Stimulated activated CD4-positive, alpha-beta T cell treated with anti-CD3 and anti-CD28 coated beads, Interleukin-15, amount 100 ng/mL, for 24 hours (primary cell): ENCODE data around the gene RNF152.
A peak's percentile ranks its signal among the peaks of the same experiment; 100 is the strongest.

Source experiments
- DNase-seq: peaks from one replicate; pipeline ENCODE4 v3.0.0-alpha.2; 2020

Gene RNF152

DNA sequence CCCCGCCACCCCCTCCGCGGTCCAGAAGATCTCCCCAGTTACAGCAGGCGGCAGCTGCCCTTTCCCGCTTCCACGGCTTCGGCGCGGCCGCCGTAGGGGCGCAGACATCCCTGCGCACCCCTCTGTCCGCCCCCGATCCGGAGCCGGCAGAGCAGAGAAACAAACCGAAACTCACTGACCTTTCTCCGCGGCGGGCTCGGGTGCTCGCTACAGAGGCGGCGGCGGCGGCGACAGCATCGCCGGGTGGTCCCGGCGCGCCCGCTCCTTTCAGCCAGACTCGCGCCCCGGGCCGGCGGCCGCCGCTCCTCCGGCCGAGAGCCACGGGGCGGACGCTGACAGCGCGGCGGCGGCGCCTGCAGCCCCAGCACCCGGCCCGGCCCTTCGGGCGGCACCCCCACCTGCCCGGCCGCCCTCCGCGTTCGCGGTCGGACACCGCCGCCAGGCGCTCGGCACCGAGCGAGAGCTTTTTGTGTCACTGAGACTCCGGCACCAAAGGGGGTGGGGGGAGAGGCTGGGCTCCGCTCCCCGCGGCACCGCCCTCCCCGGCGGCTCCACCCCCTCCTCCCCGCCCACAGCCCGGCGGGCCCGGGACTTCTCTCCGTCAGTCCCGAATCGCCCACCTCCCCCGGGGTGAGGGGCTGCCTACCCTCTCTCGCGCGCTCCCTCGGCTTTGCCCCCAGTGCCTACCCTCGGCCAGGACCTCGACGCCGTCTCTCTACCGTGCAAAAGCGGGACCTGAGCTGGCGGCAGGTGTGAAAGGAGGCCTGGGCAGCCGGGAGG is 1.4 kb upstream of the RNF152 start:
- DNase-seq = peak; percentile 80

DNA sequence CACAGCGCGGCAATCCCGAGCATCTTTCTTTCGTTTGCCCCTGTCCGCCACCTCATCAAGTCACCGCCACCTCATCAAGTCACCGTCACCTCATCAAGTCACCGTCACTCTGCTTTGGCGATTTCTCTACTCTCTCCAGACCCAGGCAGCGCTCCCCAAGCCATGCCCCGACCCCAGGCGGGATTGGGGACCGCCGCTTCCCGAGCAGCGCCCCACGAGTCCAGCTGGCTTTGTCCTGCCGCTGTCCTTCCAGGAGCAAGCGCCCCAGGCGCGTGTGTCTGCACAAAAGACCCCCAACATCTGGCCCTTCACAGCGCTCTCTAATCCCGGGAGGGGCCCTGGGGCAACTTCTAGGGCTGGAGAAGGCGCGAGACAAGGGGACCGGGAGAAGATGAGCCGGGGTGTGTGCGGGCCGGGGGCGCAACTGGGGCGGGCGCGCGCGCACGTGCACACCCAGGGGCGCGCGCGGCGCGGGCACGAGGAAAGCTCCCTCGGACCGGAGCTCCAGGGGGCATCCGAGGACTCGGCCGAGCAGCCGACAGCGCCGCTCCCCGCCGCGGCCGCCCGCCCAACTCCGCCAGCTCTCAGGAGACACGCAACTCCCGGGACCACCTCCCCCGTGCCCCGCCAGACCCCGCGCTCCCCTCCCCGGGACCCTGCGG is 633 bp upstream of the RNF152 start:
- DNase-seq = peak; percentile 53

DNA sequence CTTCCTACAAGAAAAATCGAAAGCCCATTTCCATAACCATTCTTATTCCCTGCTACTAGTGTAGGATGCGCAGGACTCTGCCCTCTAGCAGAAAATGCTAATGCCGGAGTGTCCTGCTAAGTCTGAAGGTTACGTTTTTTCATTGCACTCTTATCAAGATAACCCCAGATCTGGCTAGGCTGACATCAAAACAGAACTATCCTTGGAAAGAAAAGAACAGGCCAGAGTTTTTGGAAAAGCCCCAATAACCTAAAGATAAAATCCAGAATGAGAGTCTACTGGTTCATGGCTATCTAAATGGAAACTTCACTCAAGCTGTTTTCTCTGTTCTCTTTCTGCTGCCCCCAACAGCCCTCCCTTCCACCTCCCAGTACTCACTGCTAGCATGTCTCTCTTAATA is 913 bp downstream of the RNF152 start:
- no peak for DNase-seq

DNA sequence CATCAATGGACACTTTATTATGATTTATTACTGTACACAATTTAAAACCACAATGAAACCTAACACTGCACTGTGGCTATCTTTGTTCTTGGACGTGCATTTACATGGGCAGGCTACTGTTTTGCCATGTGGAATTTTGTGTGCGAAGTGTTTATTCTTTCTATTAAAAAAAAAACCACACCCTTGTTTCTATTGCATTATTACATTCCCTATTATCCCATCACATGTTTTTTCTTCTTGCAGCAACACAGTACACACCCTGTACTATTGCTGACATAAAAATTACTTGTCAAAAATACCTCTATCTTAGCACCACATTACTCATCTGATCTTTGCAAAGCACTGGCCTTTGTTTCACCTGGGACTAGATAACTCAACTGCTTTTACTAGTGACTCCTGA is 1.5 kb downstream of the RNF152 start:
- DNase-seq = no peak

DNA sequence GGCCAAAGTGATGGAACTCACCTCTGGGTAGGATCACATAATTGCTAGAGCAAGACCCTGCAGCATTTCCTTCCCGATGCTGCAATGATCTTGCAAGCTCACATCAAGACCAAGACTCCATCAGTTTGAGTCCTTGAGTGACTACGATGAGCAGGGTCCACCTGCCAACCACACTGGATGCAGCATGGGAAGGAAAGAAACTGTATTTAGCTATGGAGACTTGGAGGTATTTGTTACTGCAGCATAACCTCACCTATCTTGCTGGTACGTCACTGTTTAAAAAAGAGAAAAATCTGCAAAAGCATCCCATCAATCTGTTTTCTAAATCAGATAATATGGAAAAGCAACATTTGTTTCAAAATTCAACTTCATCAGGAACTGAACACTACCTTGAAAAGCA is 2.5 kb downstream of the RNF152 start:
- no peak for DNase-seq

DNA sequence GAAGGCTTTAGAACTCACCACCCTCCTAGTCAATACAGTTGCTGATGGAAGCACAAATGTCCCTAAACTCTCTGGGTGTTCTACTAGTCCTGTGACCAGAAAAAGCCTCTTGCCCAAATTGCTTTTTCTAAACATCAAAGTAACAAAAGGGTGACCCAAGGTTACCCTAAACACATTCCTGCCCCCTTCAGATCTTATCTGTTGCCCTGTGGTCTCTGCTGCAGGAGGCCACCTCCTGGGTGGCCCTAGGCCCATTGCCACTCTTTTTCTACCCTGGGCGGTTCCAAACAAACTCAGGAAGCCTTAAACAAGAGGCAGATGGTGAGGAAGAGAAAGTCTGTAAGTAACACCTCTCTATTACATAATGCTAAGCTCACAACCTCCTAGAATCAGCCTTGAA is 3.3 kb downstream of the RNF152 start:
- no peak for DNase-seq

DNA sequence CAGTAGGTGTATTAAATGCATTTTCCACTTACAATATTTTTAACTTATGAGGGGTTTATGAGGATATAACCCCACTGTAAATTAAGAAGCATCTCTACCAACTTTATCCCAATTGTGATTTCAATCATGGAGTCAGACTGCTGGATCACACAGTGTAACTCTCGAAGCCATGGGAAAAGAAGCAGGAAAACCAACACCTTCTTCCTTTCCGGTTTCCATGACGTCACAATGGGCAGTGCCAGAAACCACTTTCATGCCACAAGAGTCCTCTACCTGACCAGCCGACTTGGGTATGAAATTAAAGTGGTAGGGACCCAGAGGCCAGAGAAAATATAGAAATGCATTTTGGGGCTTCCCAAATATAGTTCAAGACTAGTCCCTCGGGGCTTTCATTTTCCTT is 4.2 kb downstream of the RNF152 start:
- DNase-seq = no peak

DNA sequence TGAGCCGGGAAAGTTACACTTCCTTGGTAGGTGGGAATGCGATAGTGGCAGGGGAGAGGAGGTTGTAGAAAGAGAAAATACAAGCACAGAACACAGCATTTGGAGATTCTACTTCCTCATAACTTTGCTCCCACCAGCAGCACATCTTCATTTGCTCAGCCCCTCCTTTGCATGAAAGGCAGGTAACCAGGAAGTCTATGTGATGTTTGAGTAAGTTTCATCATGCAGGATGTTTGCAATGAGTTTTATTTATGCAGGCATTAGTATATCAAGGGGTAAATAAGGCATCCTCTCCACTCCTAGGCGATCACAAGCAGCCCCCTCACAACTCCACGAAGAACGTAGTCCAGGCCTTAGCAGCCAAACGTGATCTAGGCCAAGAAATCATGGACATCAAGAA is 5.0 kb downstream of the RNF152 start:
- DNase-seq = no peak

DNA sequence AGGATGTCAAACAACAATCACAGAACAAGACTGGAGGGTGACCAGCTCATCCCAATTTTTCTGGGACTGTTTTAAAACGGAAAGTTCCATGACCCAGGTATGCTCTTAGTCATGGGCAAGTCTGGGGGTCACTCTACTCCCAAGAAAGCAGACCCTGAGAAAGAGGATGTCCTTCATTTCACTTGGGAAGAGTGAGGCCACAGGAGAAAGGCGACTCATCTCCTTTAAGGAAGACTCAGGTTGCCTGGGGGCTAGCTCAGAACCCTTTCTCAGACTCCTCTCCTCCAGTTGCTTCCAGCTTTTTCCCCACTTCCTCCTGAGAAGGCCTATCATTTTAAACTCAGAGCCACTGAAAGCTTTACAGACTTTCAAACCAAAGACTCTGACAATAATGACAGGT is 9.3 kb downstream of the RNF152 start:
- no peak for DNase-seq

DNA sequence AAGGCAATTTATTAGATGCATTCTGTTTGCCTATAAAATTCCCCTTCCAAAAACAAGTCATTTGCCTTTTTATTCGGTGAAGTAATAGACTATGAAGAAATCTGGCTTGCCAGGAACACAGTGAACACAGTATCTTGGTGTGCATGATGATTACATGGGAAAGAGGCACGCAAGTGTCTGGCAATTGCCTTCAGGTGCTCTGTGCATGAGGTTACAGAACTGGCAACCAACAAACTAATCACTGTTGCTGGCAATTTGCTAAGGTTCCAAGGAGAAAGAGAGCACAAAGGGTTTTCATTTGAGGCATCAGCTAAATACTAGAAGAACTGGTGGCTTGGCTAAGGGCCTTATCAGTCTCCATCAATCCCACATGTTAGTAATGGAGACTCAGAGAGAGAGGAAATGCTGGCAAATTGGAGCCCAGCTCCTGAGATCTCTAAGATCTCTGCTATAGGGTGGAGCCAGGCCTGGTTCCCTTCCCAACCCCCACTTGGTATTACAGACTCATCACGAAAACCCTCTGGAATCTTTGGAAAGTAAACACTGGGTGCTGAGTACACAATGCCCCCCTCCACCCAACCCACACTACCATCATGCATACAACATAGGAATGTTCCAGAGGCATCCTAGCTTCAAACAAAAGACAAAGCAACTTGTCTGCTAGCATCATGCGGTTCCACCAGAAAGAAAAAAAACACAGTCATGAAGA is 10.4 kb downstream of the RNF152 start:
- DNase-seq = no peak

DNA sequence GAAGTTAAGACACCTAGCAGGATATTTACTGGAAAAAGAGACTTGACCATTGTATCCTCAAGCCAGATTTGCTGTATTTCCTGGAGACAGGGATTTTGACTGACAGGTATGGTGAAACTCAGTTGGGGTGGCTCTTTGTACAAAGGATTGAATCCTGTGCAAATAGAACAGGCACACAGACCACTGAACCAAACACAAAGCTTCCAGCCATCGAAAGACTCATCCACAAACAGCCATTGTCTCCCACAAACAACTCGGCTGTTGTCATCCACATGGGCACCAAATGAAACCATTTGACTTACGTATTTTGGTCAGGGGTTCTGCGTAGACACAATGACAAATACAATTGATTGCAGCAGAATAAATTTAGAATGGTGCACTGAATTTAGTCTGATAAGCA is 15.9 kb downstream of the RNF152 start:
- no peak for DNase-seq

DNA sequence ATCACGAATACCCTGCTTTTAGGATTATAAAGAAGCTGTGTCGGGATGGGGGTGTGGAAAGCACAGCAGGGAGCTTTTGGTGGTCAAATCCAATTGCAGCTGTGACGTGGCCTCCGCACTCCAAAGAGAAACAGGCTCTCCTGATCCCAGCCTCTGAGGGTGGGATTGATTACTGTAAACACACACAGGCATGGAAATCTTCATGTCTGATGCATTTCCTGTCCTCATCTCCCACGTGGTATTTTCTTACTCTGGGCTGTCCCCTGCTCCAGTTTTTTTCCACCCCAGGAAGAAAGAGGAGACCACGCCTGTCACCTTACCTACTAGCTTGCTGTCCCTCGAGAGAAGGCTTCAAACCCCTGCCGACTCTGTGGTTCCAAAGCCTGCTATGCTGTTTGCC is 22.7 kb downstream of the RNF152 start:
- DNase-seq = no peak

DNA sequence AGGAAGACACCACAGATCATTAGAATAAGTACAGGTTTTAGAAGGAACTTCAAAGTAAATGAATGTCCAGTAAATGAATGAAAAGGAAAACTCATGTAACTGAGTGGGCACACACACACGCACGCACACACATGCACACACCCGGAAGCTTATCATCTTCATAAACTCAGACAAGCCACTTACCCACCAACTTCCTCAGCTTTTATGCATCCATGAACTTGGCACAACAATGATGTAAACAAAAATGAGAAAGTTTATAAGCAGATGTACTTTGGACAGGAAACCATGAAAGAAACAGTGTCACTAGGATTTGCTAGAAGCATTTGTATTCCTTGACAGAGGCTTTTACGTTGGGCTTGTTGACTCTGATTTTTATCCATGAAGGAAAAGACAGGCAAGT is 23.2 kb downstream of the RNF152 start:
- no peak for DNase-seq

DNA sequence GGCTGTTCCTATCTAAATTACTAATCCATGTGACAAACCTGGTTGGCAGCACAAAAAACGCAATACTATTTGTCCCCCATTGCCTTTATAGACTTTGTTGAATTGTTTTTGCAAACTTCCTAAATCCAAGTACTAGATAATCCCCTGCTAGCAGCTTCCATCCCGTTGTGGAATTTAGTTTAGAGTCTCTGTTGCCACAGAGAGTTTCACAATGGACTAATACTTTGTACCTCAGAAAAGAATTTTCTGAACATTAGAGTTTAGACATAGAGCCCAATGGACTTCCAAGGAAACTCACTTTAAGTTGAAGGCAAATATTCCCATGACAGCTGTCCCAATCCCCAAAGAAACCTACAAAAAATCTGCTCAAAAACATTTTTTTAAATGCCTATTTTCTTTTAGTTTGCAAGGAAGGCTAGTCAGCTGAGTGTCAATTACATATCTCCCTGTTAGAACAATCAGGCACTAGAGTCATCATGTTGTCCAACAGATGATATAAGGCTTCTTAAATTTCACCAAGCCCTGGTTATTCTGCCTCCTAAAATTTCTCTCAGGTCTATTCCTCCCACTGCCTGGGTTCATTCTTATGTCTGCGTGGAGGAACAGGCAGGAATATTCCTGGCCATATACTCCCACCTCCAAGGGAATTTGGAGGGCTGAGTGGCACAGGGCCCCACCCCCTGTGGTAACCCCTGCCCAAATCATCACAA is 27.2 kb downstream of the RNF152 start:
- DNase-seq = no peak

DNA sequence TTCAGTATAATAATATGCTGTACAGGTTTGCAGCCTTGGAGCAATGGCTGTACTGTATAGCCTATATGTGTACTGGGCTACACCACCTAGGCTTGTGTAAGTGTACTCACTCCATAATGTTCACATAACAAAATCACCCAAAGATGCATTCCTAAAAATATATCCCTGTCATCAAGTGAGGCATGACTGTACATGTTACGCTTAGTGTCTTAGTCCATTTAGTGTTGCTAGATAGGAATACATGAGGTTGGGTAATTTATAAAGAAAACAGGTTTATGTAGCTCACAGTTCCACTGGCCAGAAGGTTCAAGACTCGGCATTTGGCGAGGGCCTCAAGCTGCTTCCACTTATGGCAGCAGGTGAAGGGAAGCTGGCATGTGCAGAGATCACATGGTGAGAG is 31.4 kb downstream of the RNF152 start:
- DNase-seq = no peak

DNA sequence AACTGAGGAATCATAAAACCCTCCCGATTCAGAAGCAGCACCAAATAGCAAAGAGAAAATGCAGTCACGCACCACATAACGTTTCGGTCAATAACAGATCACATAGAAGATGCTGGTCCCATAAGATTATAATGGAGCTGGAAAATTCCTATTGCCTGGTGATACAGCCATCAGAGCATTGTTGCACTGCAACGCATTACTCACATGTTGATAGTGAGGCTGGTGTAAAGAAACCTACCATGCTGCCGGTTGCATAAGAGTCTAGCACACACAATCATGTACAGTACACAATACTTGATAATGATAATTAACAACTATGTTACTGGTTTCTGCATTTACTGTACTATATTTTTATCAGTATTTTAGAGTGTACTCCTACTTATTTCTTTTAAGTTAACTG is 32.5 kb downstream of the RNF152 start:
- no peak for DNase-seq

DNA sequence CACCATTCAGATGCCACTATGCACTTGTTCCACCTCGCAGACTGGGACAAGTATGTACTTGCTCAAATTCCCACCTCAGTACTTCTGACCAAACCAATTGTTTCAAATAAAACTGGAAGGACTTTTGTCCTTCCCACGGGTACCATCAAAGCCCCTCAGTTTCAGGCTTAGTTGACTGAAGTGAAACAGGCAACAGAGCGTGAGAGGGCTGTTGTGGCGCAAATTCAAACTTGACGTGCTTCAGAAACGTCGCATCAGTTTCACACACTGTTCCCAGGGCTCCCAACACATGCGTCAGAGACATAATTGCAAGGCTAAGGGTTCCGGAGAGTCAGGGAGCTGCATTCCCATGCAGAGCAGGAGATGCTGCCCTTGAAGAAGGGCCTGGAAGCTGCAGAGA is 33.7 kb downstream of the RNF152 start:
- DNase-seq = no peak

DNA sequence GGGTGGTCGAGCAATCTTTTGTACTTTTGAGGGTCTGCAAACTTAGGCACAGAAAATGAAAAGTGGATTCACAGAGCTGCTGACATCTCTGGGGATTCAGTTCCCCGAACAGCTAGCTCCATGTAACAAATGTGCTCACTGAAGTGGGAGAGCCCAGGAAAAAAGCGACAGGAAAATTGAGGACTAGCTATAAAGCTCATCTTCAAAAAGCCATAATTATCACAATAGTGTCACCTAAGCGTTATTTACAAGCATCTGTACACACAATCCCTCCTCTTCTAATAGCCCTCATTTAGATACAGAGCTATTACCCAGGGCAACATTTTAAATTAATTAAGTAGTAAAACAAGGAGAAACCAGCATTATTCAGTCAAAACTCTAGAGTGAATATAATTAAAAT is 36.1 kb downstream of the RNF152 start:
- DNase-seq = no peak

DNA sequence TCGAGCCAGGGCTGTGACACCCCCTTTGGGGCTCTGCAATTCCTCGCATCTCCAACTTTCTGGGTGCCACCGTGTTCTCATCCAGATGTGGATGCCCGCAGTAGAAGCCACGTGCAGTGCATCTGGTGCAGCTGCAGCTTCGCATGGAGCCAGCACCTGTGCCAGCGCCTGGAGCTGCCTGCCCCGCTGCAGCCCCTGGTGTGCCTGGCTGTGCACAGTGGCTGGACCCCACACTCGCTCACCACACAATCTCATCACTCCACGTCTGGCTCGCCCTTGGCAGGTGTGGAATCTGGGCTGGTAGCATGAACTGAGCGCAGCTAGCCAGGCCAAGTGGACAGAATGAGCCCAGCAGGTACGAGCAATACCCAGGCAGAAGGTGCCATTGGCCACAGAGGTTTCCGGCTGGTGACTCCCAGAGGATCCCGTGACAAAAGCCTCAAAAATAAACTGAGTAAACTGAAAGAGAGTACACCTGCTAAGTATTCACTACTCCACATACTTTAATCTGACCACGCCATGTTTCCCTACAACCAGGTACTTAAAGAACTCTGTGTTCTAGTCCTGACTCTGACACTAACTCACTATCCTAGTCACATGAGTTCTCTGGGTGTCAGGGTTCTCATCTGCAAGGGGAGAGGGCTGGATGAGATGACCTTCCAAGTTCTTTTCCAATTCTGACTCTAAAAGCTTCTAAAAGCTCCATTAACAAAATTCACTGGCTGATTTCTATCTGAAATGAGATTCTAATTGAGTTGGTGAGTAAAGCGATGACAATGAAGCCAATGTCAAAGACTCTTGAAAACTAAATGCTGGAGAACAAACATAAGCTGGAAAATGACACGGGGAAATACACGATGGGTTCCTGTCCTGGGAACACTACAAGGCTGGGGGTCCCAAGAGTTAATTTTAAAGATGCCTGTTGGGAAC is 37.1 kb downstream of the RNF152 start:
- DNase-seq = no peak

DNA sequence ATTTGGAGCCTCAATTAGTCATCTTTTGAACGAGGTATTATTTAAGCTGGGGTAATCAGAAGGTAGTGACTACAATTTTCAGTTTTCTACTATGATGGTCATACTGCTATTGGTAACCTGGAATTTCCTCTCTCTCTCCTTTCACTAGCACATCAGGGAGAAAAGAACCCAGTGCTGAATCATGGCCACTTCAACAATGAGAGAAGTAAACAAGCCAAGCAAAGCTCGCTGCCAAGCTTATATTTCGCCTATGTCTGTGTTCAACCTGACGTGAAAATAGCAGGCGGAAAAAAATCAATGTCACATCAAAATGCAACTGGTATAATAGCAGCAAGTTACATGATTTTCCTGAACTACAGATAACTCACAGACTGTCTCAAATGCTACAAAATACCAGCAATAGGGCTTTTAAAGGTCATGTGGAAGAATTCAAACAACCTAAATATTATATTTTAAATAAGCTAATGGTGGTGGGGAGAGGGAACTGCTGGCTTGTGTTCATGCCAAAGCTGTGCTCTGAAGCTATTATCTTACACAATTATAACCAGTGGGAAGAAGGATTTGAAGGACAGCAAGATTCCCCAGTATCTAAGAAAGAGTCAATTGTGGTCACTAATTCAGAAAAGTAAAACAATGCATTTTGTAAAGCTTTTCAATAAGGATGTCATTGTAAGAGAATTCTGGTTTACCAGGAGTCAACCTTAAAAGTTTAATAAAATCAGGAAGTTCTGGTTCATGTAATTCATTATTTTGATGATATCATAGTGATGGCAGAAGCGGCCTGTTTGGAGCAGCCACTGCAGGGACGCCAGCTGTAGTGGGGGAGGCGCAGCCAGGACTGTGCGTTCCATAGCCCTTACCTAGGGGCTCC is 38.0 kb downstream of the RNF152 start:
- no peak for DNase-seq

DNA sequence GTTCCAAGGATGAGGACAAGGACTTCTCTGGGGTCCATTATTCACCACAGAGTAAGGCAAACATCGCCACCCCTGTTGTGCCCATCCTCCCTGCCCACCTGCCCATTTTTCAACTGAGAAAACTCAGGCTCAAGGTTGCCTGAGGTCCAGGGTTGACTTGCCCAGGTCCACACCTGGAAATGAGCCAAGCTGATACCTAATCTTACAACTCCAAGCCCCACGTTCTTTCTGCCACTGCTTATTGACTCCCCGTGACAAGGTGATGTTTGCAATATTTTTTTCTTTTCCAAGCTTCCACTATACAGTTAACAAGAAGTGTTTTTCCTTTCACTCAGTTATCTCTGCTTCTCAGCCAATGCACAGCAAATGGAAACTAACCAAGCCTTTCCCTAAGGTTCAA is 39.0 kb downstream of the RNF152 start:
- no peak for DNase-seq
